ENCODE results near the gene PPP1R13L.

The PPP1R13L gene

DNA sequence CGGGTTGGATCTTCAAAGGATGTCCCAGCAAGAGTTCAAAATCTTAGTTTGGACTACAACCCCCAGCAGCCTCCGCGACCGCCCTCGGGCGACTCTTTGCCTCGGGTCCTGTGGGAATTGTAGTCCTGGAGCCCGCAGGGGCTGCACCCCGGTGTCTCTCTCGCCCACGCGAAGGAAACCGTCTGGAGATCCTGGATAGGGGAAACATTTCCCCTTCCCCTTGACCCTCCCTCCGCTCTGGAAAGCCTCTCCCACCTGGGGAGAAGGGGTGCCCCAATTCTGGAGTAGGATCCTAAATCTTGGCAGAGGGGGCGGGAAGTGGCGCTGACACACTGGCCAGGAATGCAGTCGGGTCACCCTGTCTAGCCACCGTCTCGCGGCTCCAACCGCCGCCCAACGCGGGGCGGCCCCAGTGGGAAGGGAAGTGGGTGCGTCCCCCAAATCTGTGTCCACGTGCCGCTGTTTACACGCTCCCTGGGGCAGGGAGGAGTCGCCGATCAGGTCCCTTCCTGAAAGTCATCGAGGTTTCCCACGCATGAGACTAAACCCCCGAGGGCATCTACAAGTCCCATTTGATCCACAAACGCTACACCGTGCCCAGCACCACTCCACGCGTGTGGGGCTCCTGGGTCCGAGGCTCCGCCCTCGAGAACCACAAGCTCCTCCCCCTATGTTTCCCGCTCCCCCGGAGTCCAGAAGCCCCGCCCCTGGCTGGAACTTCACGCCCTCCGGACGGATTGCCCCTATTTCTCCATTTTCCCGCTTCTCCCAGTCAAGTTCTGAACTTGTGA lies 761 bp upstream of the PPP1R13L start:
- H3K36me3 ChIP-seq (ENCODE audit: control insufficient read depth in 2 of 2, insufficient read depth in 1 of 2, low read length in 2 of 2) = peaks cover 0 to 8% of the 10 kb centered on the region in 2 experiments; a peak in 2 of 3 replicates
- ChIA-PET POLR2A (interaction anchor here (0.5 to 2.3 kb wide), 10 partner anchors 9 to 103 kb away, joined by 3 to 7 read pairs (median 4); partner anchors contain the start of genes ERCC1 and FOSB), CTCF (interaction anchor here (1.0 to 3.7 kb wide), 6 partner anchors 21 to 80 kb away, joined by 3 to 32 read pairs (median 8); no protein-coding TSS in a partner anchor)
- peak overlapping the region; percentile 96 for H3K27ac ChIP-seq (ENCODE audit: extremely low read depth, low read depth, low read length)
- H3K9me3 ChIP-seq (ENCODE audit: control insufficient read depth, insufficient read depth, low read depth, low read length) = no peaks in the 10 kb centered on the region
- H3K4me3 ChIP-seq (ENCODE audit: low read depth, low read length) = peak overlapping the region; percentile 82
- H3K4me1 ChIP-seq (ENCODE audit: control insufficient read depth, insufficient read depth, low read length) = 0 out of 2 replicates have a peak, but pooled peaks cover 7% of the 10 kb centered on the region
- TF ChIP-seq, protein P1, sequence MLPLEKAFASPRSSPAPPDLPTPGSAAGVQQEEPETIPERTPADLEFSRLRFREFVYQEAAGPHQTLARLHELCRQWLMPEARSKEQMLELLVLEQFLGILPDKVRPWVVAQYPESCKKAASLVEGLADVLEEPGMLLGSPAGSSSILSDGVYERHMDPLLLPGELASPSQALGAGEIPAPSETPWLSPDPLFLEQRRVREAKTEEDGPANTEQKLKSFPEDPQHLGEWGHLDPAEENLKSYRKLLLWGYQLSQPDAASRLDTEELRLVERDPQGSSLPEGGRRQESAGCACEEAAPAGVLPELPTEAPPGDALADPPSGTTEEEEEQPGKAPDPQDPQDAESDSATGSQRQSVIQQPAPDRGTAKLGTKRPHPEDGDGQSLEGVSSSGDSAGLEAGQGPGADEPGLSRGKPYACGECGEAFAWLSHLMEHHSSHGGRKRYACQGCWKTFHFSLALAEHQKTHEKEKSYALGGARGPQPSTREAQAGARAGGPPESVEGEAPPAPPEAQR (tag by site-specific recombination; IDR thresholded peaks at IDR 0.05) = no peak
- TF ChIP-seq ZBTB8A (tag by site-specific recombination; IDR thresholded peaks at IDR 0.05) = peak; percentile 56; the same call in 1 of the 2 replicates
- no peak for TF ChIP-seq ZNF837 (tag by site-specific recombination; IDR thresholded peaks at IDR 0.05)
- no peak for TF ChIP-seq TCF7L2 (IDR thresholded peaks at IDR 0.05; ENCODE audit: borderline replicate concordance, low read depth, low read length)
- no peak; the same call in 1 of the 2 replicates for TF ChIP-seq KLF10 (tag by site-specific recombination; IDR thresholded peaks at IDR 0.05)
- TF ChIP-seq ZNF394 (tag by site-specific recombination; IDR thresholded peaks at IDR 0.05; ENCODE audit: borderline replicate concordance) = peak; percentile 2; the same call in 1 of the 2 replicates
- no peak for TF ChIP-seq KLF17 (tag by site-specific recombination; IDR thresholded peaks at IDR 0.05)
- no peak for TF ChIP-seq ZNF747 (tag by site-specific recombination; IDR thresholded peaks at IDR 0.05)
- peak; percentile 8; the same call in 1 of the 2 replicates for TF ChIP-seq ZNF768 (tag by site-specific recombination; IDR thresholded peaks at IDR 0.05)
- 0 out of 2 replicates have a peak, but pooled peaks have one; percentile 6 for TF ChIP-seq ZNF501 (tag by site-specific recombination; IDR thresholded peaks at IDR 0.05)
- no peak for TF ChIP-seq ZNF610 (tag by site-specific recombination; IDR thresholded peaks at IDR 0.05; ENCODE audit: borderline replicate concordance)
- TF ChIP-seq, protein P2, sequence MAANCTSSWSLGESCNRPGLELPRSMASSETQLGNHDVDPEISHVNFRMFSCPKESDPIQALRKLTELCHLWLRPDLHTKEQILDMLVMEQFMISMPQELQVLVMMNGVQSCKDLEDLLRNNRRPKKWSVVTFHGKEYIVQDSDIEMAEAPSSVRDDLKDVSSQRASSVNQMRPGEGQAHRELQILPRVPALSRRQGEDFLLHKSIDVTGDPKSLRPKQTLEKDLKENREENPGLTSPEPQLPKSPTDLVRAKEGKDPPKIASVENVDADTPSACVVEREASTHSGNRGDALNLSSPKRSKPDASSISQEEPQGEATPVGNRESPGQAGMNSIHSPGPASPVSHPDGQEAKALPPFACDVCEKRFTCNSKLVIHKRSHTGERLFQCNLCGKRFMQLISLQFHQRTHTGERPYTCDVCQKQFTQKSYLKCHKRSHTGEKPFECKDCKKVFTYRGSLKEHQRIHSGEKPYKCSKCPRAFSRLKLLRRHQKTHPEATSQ (tag by site-specific recombination; IDR thresholded peaks at IDR 0.05) = no peak
- TF ChIP-seq, protein P3, sequence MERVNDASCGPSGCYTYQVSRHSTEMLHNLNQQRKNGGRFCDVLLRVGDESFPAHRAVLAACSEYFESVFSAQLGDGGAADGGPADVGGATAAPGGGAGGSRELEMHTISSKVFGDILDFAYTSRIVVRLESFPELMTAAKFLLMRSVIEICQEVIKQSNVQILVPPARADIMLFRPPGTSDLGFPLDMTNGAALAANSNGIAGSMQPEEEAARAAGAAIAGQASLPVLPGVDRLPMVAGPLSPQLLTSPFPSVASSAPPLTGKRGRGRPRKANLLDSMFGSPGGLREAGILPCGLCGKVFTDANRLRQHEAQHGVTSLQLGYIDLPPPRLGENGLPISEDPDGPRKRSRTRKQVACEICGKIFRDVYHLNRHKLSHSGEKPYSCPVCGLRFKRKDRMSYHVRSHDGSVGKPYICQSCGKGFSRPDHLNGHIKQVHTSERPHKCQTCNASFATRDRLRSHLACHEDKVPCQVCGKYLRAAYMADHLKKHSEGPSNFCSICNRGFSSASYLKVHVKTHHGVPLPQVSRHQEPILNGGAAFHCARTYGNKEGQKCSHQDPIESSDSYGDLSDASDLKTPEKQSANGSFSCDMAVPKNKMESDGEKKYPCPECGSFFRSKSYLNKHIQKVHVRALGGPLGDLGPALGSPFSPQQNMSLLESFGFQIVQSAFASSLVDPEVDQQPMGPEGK (tag by site-specific recombination; IDR thresholded peaks at IDR 0.05) = peak; percentile 56
- no peak for TF ChIP-seq ZNF138 (tag by site-specific recombination; IDR thresholded peaks at IDR 0.05; ENCODE audit: borderline replicate concordance)
- TF ChIP-seq ZNF843 (tag by site-specific recombination; IDR thresholded peaks at IDR 0.05) = peak; percentile 55; the same call in 1 of the 2 replicates
- TF ChIP-seq ZNF513 (tag by site-specific recombination; IDR thresholded peaks at IDR 0.05) = no peak
- no peak for TF ChIP-seq ZNF514 (tag by site-specific recombination; IDR thresholded peaks at IDR 0.05)
- TF ChIP-seq ZNF175 (tag by site-specific recombination; IDR thresholded peaks at IDR 0.05) = no peak
- no peak for TF ChIP-seq ZNF792 (tag by site-specific recombination; IDR thresholded peaks at IDR 0.05)
- TF ChIP-seq ZNF510 (tag by site-specific recombination; IDR thresholded peaks at IDR 0.05; ENCODE audit: insufficient replicate concordance) = no peak
- TF ChIP-seq ZNF280D (tag by site-specific recombination; IDR thresholded peaks at IDR 0.05) = no peak
- no peak for TF ChIP-seq ZNF248 (tag by site-specific recombination; IDR thresholded peaks at IDR 0.05)
- peak; percentile 40; the same call in 1 of the 2 replicates for TF ChIP-seq ZNF341 (tag by site-specific recombination; IDR thresholded peaks at IDR 0.05; ENCODE audit: low read depth)
- TF ChIP-seq SP2 (tag by site-specific recombination; IDR thresholded peaks at IDR 0.05) = peak; percentile 64
- TF ChIP-seq OSR2 (tag by site-specific recombination; IDR thresholded peaks at IDR 0.05) = no peak
- no peak for TF ChIP-seq ZNF354C (tag by site-specific recombination; IDR thresholded peaks at IDR 0.05; ENCODE audit: borderline replicate concordance, low read depth)

Measured in HEK293 (cell line).